Neutrophil (primary cell): ENCODE measurements around the gene PTPRN2.

Experiments used
- H3K27ac ChIP-seq: fragments of 200-600 bp; sonication (generic); 2 replicates; pipeline ENCODE4 v1.5.1; 2016; ENCODE audit warnings: mild to moderate bottlenecking, moderate library complexity
- H3K27me3 ChIP-seq: fragments of 200-600 bp; sonication (generic); 2 replicates; pipeline ENCODE4 v1.6.0; 2016; ENCODE audit warnings: mild to moderate bottlenecking
- H3K36me3 ChIP-seq: fragments of 200-600 bp; sonication (generic); 2 replicates; pipeline ENCODE4 v1.5.1; 2017
- H3K4me1 ChIP-seq, 2 experiments: fragments of 200-600 bp in 1 of 2; sonication (generic) in 1 of 2; 1 replicate in 1 of 2; 2 replicates in 1 of 2; pipeline versions ENCODE4 v1.5.1 to v1.6.1; 2013 to 2016; ENCODE audit warnings: low read depth in 1 of 2, low read length in 1 of 2, mild to moderate bottlenecking in 1 of 2, moderate library complexity in 1 of 2; ENCODE audit not compliant: control insufficient read depth in 1 of 2, insufficient read depth in 1 of 2
- H3K4me3 ChIP-seq, 2 experiments: fragments of 200-600 bp in 1 of 2; sonication (generic) in 1 of 2; 1 replicate in 1 of 2; 2 replicates in 1 of 2; pipeline ENCODE4 v1.5.1; 2013 to 2016; ENCODE audit warnings: low read depth in 1 of 2, low read length in 1 of 2, mild to moderate bottlenecking in 1 of 2, moderate library complexity in 1 of 2
- H3K9me3 ChIP-seq: fragments of 200-600 bp; sonication (generic); 2 replicates; pipeline ENCODE4 v1.5.1; 2016
- TF ChIP-seq, protein P1 (sequence below): fragments of 200-600 bp; sonication (generic); IDR thresholded peaks from 2 replicates; pipeline ENCODE4 v1.5.1; 2016; ENCODE audit warnings: antibody characterized with exemption

Gene PTPRN2

GRCh38 chr7:157797361-157797760, 790.3 kb downstream of the PTPRN2 start:
- TF ChIP-seq, protein P1, sequence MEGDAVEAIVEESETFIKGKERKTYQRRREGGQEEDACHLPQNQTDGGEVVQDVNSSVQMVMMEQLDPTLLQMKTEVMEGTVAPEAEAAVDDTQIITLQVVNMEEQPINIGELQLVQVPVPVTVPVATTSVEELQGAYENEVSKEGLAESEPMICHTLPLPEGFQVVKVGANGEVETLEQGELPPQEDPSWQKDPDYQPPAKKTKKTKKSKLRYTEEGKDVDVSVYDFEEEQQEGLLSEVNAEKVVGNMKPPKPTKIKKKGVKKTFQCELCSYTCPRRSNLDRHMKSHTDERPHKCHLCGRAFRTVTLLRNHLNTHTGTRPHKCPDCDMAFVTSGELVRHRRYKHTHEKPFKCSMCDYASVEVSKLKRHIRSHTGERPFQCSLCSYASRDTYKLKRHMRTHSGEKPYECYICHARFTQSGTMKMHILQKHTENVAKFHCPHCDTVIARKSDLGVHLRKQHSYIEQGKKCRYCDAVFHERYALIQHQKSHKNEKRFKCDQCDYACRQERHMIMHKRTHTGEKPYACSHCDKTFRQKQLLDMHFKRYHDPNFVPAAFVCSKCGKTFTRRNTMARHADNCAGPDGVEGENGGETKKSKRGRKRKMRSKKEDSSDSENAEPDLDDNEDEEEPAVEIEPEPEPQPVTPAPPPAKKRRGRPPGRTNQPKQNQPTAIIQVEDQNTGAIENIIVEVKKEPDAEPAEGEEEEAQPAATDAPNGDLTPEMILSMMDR = no peak
- no peaks in the 10 kb centered on the region for H3K9me3 ChIP-seq
- no peaks in the 10 kb centered on the region for H3K36me3 ChIP-seq
- H3K4me1 ChIP-seq = no peaks in the 10 kb centered on the region
- H3K4me3 ChIP-seq = no peak overlapping the region
- no peak overlapping the region for H3K27ac ChIP-seq
- no peaks in the 10 kb centered on the region for H3K27me3 ChIP-seq

GRCh38 chr7:157796846-157797245, 790.8 kb downstream of the PTPRN2 start:
- Histone ChIP-seq H3K9me3 (no peaks in the 10 kb centered on the region), H3K27me3 (no peaks in the 10 kb centered on the region), H3K36me3 (no peaks in the 10 kb centered on the region), H3K27ac (no peak overlapping the region), H3K4me3 (no peak overlapping the region), H3K4me1 (no peaks in the 10 kb centered on the region)
- TF ChIP-seq, protein P1 = no peak

GRCh38 chr7:157795643-157796042, 792.0 kb downstream of the PTPRN2 start:
- Histone ChIP-seq H3K27ac (no peak overlapping the region), H3K27me3 (no peaks in the 10 kb centered on the region), H3K36me3 (no peaks in the 10 kb centered on the region), H3K9me3 (no peaks in the 10 kb centered on the region), H3K4me3 (no peak overlapping the region), H3K4me1 (no peaks in the 10 kb centered on the region)
- TF ChIP-seq, protein P1 = no peak

- H3K36me3 ChIP-seq = no peaks in the 10 kb centered on the region
- H3K4me1 ChIP-seq = no peaks in the 10 kb centered on the region
- no peaks in the 10 kb centered on the region for H3K27me3 ChIP-seq
- H3K27ac ChIP-seq = no peak overlapping the region
- H3K9me3 ChIP-seq = no peaks in the 10 kb centered on the region
- no peak overlapping the region for H3K4me3 ChIP-seq
- TF ChIP-seq, protein P1 = no peak
Measured at GRCh38 chr7:157795199-157795598, 792.4 kb downstream of the PTPRN2 start.

DNA sequence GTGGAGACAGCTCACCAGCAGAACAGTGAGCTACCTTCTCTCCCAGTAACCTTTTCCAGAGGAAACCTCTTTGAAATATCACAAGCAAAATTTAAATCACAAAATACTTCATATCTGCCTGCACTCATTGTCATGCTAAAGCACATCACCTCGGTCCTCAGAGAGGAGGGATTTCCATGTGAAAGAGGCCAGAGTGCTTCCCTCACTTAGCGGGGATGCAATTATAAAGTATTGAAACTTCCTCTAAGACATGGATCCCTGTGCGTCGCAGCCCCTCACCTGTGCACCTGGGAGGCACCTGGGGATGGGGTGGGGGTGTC, 792.9 kb downstream of the PTPRN2 start:
- H3K27me3 ChIP-seq = no peaks in the 10 kb centered on the region
- H3K4me1 ChIP-seq = no peaks in the 10 kb centered on the region
- H3K9me3 ChIP-seq = no peaks in the 10 kb centered on the region
- TF ChIP-seq, protein P1 = no peak
- H3K36me3 ChIP-seq = no peaks in the 10 kb centered on the region
- H3K27ac ChIP-seq = no peak overlapping the region
- H3K4me3 ChIP-seq = no peak overlapping the region
